T-helper 2 cell (primary cell): ENCODE results near the gene MTHFSD.

Source experiments
- DNase-seq, 5 experiments: peaks; one replicate each; pipeline versions ENCODE4 v3.0.0 to v3.0.0-alpha.2; 2012 to 2022

MTHFSD gene

DNA sequence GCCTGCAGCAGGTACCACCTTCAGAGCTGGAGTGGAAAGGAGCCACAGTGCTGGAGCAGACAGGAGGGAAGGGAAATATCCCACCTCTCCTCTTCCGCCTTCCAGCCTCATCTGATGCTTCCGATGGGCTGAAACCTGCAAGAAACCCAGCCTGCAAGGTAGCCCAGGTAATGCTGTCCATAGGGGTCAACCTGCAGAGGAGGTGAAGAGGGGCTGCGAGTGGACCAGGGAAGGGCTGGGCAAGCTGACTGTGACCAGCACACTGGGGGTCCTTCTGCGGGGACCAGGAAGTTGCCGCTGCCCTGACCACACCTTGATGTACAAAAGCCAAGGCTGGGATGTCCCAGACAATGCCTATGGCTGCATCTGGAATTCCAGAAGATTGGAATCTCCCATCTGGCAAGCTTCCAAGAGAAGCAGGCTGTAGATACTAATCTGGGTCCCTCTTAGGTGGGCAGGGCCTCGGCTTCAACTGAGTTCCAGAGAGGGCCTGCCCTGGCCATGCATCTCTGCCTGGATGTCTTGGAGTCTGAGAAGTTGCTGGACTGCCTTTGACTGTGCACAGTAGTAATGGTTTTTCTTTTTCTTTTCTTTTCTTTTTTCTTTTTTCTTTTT is 29.1 kb upstream of the MTHFSD start:
- DNase-seq = no peak

DNA sequence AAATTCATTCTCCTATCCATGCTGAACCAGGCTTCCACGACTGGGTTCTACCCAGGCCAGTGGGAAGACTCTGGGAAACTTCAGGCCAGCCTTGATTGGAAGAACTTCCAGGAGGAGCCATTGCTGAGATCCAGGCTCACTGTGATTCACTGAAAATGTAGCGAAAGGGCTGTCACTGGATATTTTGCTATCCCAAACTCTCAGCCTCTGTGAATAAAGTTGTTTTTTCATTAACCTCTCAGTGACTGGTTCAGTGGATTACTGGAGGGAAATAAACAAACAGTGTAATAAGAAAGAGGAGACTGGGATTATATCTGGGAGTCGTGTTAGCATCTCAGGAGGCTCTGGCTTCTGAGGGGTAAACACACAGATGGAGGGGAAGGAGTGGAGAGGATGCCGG is 26.4 kb upstream of the MTHFSD start:
- no peak for DNase-seq

DNA sequence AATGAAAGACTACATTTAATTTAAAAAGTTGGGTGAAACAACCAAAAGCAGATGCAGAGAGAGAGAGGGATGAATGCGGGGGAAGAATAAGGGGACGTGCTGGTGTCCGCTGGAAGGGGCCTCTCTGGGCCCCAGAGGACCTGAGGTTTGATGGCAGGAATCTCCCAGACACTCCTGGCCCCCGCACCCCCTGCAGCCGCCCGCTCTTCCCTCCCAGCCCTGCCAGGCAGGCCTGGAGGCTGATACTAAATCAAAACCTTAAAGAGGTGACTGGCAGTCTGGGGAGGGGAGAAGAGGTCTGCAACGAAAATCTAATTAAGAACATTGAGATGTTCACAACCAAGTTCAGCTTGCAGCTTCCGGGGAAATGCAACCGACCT is 25.7 kb upstream of the MTHFSD start:
- DNase-seq = no peak

DNA sequence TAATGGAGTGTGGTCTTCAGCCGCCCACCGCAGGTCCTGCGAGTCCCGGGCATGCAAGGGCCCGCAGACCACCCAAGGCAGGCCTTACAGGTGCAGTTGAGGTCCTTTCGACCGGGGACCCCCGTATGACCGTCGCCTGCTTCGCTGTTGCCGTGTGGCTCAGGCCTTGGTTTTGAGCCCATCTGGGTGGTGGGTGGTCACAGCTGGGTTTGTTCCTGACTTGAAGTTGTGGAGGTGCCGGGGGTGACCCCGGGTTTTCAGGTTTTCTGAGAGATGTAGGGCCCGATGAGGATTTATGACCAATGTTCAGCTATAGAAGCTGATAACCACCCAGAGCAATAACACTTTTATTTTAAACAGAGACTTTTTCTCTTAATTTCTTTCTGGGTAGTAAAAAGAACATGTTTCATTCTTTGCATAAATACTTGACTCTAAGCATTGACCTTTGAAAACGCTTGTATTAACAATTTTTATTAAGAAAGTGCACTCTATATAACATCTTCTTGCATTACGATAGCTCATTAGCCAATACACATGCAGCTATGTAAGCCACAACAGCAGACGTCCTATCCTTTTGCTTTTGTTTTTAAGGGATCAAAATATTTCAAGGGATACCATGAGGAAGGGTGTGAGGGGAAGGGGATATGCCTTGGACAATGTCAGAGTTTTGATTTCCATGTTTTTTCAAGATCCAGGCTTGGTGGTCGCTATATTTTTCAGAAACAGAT is 25.2 kb upstream of the MTHFSD start:
- no peak for DNase-seq

DNA sequence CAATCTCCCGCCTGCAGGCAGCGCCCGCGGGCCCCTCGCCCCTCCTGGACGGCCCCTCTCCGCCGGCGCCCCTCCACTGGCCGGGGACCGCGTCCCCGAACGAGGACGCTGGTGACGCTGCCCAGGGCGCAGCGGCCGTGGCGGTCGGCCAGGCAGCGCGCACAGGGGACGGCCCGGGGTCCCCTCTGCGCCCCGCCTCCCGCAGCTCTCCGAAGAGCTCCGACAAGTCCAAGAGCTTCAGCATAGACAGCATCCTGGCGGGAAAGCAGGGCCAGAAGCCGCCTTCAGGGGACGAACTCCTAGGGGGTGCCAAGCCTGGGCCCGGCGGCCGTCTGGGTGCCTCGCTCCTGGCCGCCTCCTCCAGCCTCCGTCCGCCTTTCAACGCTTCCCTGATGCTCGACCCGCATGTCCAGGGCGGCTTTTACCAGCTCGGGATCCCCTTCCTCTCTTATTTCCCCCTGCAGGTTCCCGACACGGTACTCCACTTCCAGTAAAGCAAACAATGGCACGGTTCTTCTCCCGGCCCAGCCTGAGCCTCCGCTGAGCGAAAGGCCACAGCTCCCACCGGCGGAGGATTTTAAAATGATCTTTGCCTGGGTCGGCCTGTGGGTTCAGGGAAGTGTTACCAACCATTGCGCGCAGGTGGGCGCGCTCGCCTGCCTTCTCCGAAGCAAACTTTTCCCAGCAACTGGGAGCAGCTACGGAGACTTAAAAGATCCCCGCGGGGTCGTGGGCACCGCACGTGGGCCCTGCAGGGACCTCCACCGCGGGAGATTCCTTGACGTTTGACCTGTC is 24.4 kb upstream of the MTHFSD start:
- DNase-seq = no peak

DNA sequence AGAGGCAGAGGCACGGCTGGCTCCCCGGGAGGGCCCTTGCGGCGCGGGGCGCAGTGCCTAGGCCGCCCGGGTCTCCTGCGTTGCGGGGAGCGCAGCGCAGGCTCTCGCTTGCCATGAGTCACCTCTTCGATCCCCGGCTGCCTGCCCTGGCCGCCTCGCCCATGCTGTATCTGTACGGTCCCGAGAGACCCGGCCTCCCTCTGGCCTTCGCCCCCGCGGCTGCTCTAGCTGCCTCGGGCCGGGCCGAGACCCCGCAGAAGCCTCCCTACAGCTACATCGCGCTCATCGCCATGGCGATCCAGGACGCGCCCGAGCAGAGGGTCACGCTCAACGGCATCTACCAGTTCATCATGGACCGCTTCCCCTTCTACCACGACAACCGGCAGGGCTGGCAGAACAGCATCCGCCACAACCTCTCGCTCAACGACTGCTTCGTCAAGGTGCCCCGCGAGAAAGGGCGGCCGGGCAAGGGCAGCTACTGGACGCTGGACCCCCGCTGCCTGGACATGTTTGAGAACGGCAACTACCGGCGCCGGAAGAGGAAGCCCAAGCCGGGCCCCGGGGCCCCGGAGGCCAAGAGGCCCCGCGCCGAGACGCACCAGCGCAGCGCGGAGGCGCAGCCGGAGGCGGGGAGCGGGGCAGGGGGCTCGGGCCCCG is 23.7 kb upstream of the MTHFSD start:
- DNase-seq = no peak

DNA sequence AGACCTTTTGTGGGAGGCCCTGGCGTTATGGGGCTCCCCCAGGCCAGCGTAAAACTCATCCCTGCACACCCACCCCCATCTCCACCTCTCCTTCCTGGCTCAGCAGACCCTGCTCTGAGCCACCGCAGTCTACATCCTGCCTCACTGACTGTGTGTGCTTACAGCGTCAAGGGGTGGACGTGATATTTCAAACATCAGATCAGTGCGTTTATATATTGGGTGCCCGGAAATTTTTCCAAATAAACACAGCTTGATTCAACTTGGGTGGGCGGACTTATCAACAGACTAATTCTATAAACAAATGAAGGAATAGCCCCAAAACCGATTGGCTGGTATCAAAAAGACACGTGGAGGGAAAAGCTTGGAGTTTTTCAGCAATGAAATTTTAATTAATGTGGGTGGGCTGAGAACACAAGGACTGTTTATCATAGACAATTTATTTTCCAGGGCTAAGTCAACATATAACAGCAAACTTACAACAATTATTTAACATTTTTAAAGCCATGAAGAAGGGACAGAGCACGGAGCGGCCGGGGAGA is 23.1 kb upstream of the MTHFSD start, which contains the start of gene FOXL1:
Gene FOXL1 (plus strand): TSS at position 489 of the 539 bp plus-strand sequence. CDS start 175 bp downstream, outside the sequence.
- DNase-seq = no peak

DNA sequence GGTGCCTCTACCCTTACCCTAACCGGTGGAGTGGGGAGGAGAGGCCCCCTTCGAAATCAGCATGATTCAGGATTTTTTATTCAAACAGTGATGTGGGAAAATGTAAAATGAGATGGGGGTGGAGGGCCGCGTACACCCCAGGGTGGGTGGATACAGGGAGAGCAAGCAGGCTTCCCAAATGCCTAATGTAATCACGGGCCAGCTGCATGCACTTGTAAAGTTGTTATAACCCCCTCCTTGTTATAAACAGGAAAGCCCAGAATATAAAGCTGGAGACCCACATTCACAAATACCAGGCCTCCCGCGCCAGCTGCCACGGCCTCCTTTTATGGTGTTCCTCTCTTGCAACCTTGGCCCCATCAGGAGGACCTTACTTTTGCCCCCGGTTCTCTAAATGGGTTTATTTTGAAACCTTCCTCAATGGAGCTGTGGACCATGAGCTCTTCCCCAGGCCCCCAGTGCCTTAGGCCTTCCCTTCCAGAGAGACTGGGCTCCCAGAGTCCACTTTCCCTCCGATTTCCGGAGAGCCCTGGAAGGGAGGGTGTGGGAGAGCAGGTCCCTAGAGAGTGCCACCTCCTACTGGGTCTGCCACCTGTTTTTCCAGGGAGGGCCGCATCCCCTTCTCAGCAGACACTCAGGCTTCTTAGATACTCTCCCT is 22.4 kb upstream of the MTHFSD start:
- DNase-seq = no peak

DNA sequence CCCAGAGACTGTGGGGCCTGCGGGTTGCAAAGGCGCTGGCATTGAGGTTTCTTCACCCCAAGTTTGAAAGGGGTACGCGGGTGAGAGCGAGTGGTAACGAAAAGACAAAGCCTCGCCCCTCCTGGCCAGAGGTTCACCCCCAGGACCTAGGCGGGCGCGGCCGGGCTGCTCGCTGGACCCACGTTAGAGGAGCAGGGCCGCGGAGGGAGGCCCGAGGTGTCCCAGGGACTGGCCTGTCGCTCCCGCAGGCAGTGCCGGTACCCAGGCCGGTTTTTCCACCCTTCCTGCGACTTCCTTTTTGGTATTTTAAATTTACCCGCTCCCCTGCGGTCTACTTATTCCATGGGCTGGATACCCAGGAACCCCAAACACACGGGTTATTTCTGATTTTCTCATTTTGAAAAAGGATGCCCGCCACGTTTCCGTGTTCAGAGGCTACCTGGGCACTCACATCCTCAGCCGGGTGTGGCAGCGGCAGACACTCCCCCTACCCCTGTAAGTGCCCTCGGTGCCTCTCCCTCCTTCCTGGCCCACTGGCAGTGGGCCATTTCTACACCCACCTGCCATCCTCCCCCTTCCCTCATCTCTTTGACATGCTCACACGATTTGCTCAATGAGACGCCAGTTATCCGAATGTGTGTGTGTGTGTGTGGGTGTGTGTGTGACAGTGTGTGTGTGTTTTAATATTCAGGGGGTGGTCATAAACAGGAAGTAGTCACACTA is 21.7 kb upstream of the MTHFSD start:
- no peak for DNase-seq

DNA sequence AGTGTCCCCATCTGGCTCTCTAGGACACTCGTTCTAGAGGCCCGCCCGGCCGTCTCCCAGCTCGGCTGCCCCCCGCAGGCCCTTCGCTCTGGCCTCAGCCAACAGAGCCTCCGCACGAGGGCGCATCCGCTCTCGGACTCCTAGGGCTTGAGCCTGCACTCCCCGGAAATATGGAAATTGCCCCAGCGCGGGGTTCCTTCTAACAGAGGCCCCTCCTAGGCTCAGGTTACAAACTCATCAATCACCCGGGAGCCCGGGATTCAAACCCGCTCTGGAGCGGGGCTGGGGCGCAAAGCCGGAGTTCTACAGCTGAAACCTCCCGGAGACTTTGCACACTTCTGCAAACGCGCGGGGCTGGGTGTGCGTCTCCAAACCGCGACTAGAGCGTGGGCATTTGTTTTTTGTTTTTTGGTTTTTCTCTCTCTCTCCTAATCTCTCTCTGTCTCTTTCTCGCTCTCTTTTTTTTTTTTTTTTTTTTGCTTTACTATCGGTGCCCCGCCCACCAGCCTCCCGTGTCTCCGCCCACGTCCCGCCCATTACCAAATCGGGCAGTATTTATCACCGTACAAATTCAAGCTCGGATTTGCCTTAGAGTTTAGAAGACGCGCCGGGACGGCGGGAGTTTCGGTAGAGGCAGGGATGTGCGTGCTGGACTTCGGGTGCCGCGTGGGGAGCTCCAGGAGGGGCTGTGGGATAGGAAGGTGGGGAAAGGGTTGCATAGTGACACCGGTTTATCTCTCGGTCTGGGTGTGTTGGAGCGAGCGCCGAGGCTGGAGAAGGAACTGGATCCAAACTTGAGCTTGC is 20.9 kb upstream of the MTHFSD start:
- peak in 3 of 5 experiments; percentile 15 to 54 (median 33) for DNase-seq

DNA sequence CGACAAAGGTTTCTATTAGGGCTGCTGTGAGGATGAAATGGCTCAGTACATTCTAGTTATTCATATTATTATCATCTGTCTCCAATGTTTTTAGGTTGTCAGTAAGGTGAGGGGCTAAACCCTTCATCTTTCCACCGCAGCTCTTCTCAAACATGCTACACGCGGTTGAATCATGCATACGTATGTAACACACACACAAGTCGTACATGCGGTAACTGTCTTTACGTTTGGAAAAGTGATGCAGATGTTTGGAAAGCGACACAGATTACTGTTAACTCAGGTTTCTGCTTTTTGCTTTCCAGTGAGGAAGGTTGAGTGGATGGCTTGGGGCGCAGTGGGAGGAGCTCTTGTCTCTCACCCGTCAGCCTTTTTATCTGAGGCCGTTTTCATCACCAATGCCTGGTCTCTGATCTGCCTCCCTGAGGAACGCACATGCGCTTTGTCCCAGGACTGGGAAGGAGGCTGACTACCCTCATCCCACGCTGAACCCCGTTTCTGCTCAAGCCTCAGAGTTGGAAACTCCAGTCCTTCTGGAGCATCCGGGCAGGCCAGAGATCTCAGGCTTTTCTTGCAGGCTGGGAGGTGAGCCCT is 20.2 kb upstream of the MTHFSD start:
- DNase-seq = no peak

DNA sequence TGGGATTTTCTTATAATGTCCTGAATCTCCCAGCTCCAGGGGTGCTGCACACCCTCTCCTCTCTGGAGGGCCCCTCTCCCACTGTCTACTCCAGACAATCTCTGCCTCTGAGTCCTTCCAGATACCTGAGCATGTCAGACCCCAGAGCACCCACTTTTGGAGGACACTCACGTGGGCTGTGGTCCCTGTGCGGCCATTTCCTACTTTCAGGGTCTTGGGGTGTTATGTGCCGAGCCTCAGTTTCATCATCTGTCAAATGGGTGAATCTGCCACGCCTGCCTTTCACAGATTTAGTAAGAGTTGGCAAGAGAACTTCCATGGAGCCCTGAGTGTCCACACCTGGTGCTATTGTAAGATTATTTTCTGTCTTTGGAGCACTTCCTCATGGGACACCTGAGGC is 19.6 kb upstream of the MTHFSD start:
- no peak for DNase-seq

DNA sequence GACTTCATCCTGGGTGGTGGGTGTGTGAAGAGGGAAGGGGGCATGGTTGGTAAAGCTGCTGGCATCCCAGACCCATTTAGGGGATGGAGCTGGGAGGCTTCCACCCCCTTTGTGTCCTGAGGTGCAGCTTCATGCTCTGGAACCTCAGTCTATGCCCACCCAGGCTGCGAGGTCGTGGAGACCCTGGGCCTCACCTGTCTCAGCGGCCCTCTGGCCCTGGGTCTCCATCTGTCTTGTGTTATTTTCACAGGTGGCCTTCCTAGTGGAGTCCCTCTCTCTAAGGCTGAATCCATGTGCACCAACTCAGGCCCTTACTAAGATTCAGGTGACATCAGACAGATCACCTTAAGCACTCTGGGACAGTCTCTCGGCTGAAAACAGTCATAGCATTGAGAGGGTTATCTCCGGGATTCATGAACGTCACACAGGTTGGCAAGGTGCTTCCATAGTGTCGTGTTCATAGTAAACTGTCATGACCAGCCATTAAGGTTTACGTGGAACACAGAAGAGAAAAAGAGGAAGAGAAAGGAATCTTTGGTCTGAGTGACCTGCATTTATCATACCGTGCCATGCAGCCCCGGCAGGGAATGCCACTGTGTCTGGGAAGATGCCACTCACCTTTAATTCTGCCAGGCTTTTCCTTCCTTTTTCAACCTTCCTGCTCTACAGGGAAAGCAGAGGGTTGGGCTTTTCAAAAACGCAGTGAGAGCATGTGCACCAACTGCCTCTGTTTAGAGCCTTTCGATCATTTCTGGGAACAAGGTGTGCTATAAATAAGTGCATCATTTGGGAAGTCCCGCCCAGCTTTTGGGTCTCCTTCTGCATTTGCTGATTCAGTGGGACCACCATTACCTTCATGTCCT is 18.8 kb upstream of the MTHFSD start:
- DNase-seq = no peak

DNA sequence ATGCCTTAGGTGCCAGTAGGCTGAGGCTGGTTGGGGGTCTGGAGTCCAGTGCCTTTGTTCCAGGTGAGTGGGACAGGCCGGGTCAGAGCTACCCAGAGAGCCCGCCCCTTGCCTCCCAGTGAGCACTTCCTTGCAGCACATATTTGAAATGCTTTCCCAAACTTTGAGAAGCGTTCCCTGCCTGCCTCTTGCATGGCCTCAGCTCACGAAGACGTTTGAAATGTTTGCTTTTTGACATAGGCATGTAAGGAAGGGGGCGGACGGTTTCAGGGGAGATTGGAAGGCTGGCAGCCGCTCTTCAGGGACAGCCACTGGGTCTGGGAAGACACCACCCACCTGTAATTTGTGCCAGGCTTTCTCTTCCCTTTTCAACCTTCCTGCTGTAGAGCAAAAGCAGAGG is 18.2 kb upstream of the MTHFSD start:
- DNase-seq = no peak

DNA sequence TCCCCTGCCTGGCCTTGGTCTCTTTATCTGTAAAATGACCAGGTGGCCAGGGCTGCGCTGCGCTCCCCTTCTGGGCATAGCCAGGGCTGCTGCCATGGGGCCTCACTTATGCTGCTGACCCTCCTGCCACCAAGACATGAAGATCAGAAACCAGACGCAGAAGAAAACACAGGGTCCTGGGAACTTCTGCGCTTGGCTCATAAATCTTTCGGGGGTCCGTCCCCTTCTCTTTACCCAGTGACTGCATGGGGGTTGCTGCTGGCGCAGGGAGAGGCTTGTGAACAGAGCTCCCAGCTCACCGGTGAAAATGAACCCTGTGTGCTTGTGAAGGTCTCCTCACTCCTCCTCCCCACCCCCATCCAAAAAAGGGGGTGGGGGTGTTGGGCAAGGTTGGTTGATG is 17.6 kb upstream of the MTHFSD start:
- DNase-seq = no peak

DNA sequence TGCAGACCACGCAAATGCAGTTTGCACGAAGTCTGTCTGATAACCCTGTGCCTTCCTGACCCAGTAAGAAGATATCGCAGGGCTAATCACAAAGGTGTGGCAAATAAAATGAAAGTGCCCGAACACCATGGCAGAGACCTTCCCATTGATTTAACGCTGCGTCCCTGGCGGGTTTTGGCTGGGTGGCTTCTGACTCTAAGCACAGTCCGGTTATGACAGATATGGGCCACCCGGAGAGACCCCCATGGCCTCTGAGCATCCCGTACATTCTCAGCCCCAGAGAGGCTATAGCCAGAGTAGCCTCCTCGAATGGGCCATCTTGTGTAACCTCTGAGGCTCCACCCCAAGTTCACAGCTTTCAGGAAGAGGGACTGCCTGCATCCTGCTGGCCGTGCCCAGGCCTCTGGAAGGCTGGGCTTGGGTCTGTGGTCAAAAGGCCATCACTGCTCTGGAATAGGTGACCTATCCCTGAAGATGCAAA is 17.0 kb upstream of the MTHFSD start:
- no peak for DNase-seq

DNA sequence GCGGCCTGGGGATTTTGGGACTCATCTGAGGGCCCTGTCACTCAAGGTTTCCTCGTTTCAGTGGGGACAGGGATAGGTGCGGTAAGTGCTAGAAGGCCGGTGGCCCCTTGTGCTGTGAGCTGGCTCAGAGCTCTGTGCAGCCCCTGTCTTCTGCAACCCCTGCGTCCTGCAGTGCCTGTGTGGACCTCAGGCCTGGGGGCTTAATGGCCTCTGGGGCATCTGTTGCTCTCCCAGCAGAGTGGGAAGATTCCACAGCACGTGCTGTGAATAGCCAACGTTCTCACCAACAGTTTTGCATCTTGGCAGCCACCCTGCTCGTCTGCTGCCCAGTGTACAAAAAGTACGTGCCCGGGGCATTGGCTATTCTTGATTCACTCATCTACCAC is 16.5 kb upstream of the MTHFSD start:
- DNase-seq = no peak

DNA sequence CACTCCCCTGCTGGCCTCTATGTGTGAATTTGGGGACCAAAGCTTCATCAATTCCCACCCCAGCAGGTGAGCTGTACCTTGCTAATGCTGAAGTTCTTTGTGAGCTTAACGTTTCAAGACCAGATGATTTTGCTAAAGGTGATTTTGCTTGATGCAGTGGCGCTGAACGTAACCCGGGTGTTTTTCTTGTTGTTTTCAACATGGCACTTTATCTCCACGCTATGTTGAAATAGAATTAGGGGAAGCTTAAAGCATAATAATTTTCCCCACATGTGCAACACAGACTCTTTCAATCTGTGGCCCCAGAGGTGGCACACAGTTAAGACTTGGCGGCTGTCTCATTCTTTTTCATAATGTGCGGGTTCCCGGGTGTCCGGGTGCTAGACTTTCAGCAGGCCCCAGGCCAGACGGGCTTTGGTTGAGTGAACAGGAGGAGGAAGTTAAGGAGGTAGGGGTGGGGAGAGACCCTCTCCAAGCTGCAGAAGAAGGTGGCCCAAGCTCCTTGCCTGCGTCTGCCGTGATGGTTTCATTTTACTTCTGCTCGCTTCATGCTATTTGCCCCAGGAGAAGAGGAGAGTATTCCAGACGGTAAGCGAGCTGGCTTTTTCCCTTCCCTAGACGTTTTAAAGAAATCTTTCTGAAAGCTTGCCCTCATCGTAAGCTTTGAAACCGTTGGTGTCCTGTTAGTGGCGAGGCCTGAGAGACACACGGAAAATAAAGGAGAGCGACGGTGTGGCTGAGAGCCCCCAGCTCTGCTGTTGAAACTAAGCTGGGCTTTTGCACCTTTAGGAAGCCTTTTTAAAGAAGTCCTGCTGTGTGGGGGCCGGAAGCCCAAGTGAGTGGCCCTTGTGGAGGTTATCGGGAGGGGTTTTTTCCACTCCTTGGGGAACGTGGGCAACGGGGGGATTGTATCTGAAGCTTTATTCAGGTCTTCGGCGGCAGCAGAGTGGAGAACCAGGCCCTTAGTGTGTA is 15.8 kb upstream of the MTHFSD start:
- no peak for DNase-seq
